GM12878 (cell line): ENCODE results near the gene HADH. TPM values are rescaled to one million over a fixed set of nuclear protein-coding genes. Genes with fewer than 3 reads are reported as not detected.

Experiments used
- ATAC-seq: fragments of 200-7000 bp; cut with Tn5 transposase; 3 replicates; pipeline ENCODE4 v1.9.1; 2020; ENCODE audit warnings: mild to moderate bottlenecking, moderate library complexity
- BruUV-seq: library from RNA; stranded (reverse); fragments of 400-500 nt; replicated peaks from 2 replicates; lab custom pipeline; 2021; lab: Mats Ljungman, UMichigan
- CTCF ChIA-PET: fragments of 300-600 bp; sonication (Branson Sonifier 250); formaldehyde crosslinking; extraction: SDS; loops from one replicate; lab custom pipeline; 2021; ENCODE audit warnings: inconsistent platforms; lab: Yijun Ruan, JAX
- POLR2A ChIA-PET: fragments of 350-600 bp; formaldehyde crosslinking; extraction: SDS; loops from one replicate; lab custom pipeline; 2021; ENCODE audit warnings: inconsistent platforms; lab: Charles Lee
- RAD21 ChIA-PET: fragments of 300-600 bp; sonication (Branson Sonifier 250); formaldehyde crosslinking; loops from one replicate; lab custom pipeline; 2023; ENCODE audit warnings: antibody characterized with exemption; ENCODE audit not compliant: unreplicated experiment; lab: Charles Lee
- SMC1A ChIA-PET: fragments of 300-600 bp; sonication (Branson Sonifier 250); formaldehyde crosslinking; loops from one replicate; lab custom pipeline; 2023; ENCODE audit not compliant: unreplicated experiment, uncharacterized antibody; lab: Charles Lee
- DNase-seq: peaks from one replicate; pipeline ENCODE4 v3.0.0-alpha.2; 2011; ENCODE audit warnings: low read depth, low spot score
- FAIRE-seq: peaks from 3 replicates; lab custom pipeline; 2011; peaks lifted over from hg19 to GRCh38; lab: Jason Lieb, UNC
- H2AFZ ChIP-seq: 2 replicates; pipeline ENCODE4 v1.6.0; 2011; ENCODE audit warnings: low read depth, low read length, control low read depth; ENCODE audit not compliant: control insufficient read depth
- H3K27ac ChIP-seq: 2 replicates; pipeline ENCODE4 v1.5.1; 2011; ENCODE audit warnings: control low read depth; ENCODE audit not compliant: control insufficient read depth, insufficient read depth
- H3K27me3 ChIP-seq, 2 experiments: replicated peaks in 1 of 2; 2 replicates each; pipeline versions ENCODE4 v1.6.0 to v1.6.1; 2011; ENCODE audit warnings: low read length in 1 of 2; ENCODE audit not compliant: control insufficient read depth in 2 of 2, insufficient read depth in 2 of 2
- H3K36me3 ChIP-seq, 2 experiments: 2 replicates each; pipeline ENCODE4 v1.5.1; 2011; ENCODE audit warnings: low read length in 1 of 2; ENCODE audit not compliant: control insufficient read depth in 2 of 2, insufficient read depth in 2 of 2
- H3K4me1 ChIP-seq: 2 replicates; pipeline ENCODE4 v1.6.1; 2011; ENCODE audit warnings: mild to moderate bottlenecking, low read length, moderate library complexity, mixed read lengths; ENCODE audit not compliant: control insufficient read depth, insufficient read depth
- H3K4me2 ChIP-seq: 2 replicates; pipeline ENCODE4 v1.6.0; 2011; ENCODE audit warnings: control low read depth; ENCODE audit not compliant: control insufficient read depth, insufficient read depth
- H3K4me3 ChIP-seq: fragments of 200-600 bp; sonication (generic); 2 replicates; pipeline ENCODE4 v1.5.1; 2016
- H3K79me2 ChIP-seq: 2 replicates; pipeline ENCODE4 v1.6.0; 2011; ENCODE audit warnings: low read length; ENCODE audit not compliant: control insufficient read depth, insufficient read depth
- H3K9ac ChIP-seq: 2 replicates; pipeline ENCODE4 v1.8.0; 2011; ENCODE audit warnings: low read length, control low read depth, mixed read lengths; ENCODE audit not compliant: control insufficient read depth, insufficient read depth
- H3K9me3 ChIP-seq: replicated peaks from 3 replicates; pipeline ENCODE4 v1.5.1; 2011; ENCODE audit warnings: mild to moderate bottlenecking, low read length; ENCODE audit not compliant: control insufficient read depth, insufficient read depth
- H4K20me1 ChIP-seq: 2 replicates; pipeline ENCODE4 v1.6.0; 2011; ENCODE audit not compliant: control insufficient read depth, insufficient read depth
- CREM ChIP-seq: IDR thresholded peaks from 2 replicates; pipeline ENCODE4 v1.6.1; 2014; ENCODE audit warnings: antibody characterized with exemption, low read depth
- ETV6 ChIP-seq, 2 experiments: fragments of 450-650 bp in 1 of 2; IDR thresholded peaks in 1 of 2; conservative IDR thresholded peaks in 1 of 2; 2 replicates each; pipeline ENCODE4 v1.6.1; 2014; ENCODE audit warnings: antibody characterized with exemption in 1 of 2, borderline replicate concordance in 1 of 2, low read depth in 1 of 2, mild to moderate bottlenecking in 1 of 2, moderate library complexity in 1 of 2
- HDAC2 ChIP-seq: fragments of 200-600 bp; sonication (generic); IDR thresholded peaks from 2 replicates; pipeline ENCODE4 v1.6.1; 2017
- in situ Hi-C: fragments of 300-500 bp; cut with MboI; formaldehyde crosslinking; loops from 9 replicates; pipeline ENCODE4 v1.14.3; 2018; ENCODE audit warnings: mixed read lengths
- intact Hi-C: fragments of 100-400 bp; cut with micrococcal nuclease; formaldehyde crosslinking; loops from one replicate; pipeline ENCODE4 v1.14.2; 2022; ENCODE audit not compliant: unreplicated experiment
- polyA plus RNA-seq, 11 experiments: library from polyadenylated mRNA; depleted of rRNA in 4 of 11; unstranded in 6 of 11; stranded (reverse) in 5 of 11; fragments of >200 nt; fragmentation: Nextera tagmentation in 4 of 11; fragmentation: Illumina TruSeq in 1 of 11; extraction: Ambion mirVana in 4 of 11; extraction: Trizol in 1 of 11; gene quantifications; 1 replicate in 1 of 11; 2 replicates in 10 of 11; pipeline versions ENCODE4 v1.2.1 to v1.2.3, GENCODE V29; 2011 to 2016; ENCODE audit warnings: inconsistent platforms in 2 of 11, missing spikeins in 2 of 11, low read depth in 1 of 11
- total RNA-seq, 4 experiments: library from RNA; depleted of rRNA in 3 of 4; stranded (reverse); fragments of >200 nt in 3 of 4; fragmentation: Illumina TruSeq in 1 of 4; extraction: Trizol in 1 of 4; gene quantifications; 2 replicates each; pipeline versions ENCODE4 v1.2.1 to v1.2.3, GENCODE V29; 2013 to 2021
- TF ChIP-seq, protein P1 (sequence below): fragments of 450-650 bp; formaldehyde crosslinking; IDR thresholded peaks from 2 replicates; pipeline ENCODE4 v1.4.0; 2020; ENCODE audit warnings: mild to moderate bottlenecking, moderate library complexity
- TF ChIP-seq, protein P2 (sequence below): IDR thresholded peaks from 2 replicates; pipeline ENCODE4 v1.6.1; 2012; ENCODE audit warnings: low read depth, low read length, improper control_type of control experiment

HADH gene
- total and polyA plus RNA-seq, 10 of the 15 experiments (the other 5 are each of a cell fraction or from before 2014, with no cell fraction given): 20.3 to 97.9 (median 76.6) TPM

DNA sequence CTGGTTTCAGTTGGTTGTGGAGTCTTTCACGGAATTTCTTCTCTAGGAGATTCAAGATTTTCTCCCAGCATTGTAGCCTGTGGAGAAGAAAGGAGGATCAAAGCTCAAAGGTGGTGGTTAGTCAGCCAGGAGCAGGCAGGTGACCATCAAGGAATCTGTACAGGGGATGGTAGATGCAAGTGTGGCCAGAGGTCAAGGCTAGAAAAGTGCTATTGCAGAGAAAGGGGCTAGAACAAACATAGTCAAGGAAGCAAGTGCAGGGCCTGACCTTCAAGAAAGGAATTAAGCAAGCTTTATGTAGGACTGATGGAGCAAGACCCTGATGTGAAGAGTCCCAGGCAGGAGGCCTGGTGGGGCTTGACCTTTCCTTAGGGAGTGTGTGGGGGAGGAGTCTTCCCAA, 16.1 kb downstream of the HADH start (continued):
- TF ChIP-seq, protein P1, sequence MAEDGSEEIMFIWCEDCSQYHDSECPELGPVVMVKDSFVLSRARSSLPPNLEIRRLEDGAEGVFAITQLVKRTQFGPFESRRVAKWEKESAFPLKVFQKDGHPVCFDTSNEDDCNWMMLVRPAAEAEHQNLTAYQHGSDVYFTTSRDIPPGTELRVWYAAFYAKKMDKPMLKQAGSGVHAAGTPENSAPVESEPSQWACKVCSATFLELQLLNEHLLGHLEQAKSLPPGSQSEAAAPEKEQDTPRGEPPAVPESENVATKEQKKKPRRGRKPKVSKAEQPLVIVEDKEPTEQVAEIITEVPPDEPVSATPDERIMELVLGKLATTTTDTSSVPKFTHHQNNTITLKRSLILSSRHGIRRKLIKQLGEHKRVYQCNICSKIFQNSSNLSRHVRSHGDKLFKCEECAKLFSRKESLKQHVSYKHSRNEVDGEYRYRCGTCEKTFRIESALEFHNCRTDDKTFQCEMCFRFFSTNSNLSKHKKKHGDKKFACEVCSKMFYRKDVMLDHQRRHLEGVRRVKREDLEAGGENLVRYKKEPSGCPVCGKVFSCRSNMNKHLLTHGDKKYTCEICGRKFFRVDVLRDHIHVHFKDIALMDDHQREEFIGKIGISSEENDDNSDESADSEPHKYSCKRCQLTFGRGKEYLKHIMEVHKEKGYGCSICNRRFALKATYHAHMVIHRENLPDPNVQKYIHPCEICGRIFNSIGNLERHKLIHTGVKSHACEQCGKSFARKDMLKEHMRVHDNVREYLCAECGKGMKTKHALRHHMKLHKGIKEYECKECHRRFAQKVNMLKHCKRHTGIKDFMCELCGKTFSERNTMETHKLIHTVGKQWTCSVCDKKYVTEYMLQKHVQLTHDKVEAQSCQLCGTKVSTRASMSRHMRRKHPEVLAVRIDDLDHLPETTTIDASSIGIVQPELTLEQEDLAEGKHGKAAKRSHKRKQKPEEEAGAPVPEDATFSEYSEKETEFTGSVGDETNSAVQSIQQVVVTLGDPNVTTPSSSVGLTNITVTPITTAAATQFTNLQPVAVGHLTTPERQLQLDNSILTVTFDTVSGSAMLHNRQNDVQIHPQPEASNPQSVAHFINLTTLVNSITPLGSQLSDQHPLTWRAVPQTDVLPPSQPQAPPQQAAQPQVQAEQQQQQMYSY: no peak
- TF ChIP-seq CREM (no peak), ETV6 (conservative IDR thresholded peaks at IDR 0.05 in 1 of 2, IDR thresholded peaks at IDR 0.05 in 1 of 2; ENCODE audit: borderline replicate concordance in 1 of 2, low read depth in 1 of 2) (no peak)
- TF ChIP-seq, protein P2, sequence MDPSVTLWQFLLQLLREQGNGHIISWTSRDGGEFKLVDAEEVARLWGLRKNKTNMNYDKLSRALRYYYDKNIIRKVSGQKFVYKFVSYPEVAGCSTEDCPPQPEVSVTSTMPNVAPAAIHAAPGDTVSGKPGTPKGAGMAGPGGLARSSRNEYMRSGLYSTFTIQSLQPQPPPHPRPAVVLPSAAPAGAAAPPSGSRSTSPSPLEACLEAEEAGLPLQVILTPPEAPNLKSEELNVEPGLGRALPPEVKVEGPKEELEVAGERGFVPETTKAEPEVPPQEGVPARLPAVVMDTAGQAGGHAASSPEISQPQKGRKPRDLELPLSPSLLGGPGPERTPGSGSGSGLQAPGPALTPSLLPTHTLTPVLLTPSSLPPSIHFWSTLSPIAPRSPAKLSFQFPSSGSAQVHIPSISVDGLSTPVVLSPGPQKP: no peak

DNA sequence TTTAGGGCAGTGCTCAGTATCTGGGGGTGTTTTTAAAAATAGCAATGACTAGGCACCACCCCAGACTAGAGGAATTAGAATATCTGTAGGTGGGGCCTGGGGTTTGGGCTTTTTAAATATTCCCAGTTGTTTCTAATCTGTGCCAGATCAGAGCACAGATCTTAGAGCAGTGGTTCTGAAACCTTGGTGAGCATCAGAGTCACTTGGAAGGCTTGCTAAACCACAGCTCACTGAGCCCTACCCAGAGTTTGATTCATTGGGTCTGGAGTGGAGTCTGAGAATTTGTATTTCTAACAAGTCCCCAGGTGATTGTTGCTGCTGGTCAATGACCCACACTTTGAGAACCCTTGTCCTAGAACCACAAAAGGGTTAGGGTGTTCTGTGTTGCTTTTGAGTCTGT, 16.7 kb downstream of the HADH start:
- Histone ChIP-seq H4K20me1 (no peaks in the 10 kb centered on the region), H3K4me1 (no peaks in the 10 kb centered on the region), H3K9me3 (no peaks in the 10 kb centered on the region), H3K4me3 (no peak overlapping the region), H3K27ac (no peak overlapping the region), H2AFZ (no peak overlapping the region), H3K36me3 (peaks cover 0 to 6% of the 10 kb centered on the region in 2 experiments; a peak in 1 of 4 replicates), H3K9ac (no peak overlapping the region), H3K27me3 (no peaks in the 10 kb centered on the region), H3K79me2 (no peaks in the 10 kb centered on the region), H3K4me2 (no peak overlapping the region)
- no TSS peak for BruUV-seq
- ChIA-PET POLR2A (no interaction called here), RAD21 (interaction anchor here (1.0 kb wide), 1 partner anchor 13 kb away, joined by 4 read pairs; no protein-coding TSS in a partner anchor), SMC1A (interaction anchor here (1.5 kb wide), 1 partner anchor 13 kb away, joined by 3 read pairs; no protein-coding TSS in a partner anchor), CTCF (interaction anchor here (1.8 kb wide), 1 partner anchor 13 kb away, joined by 6 read pairs; no protein-coding TSS in a partner anchor)
- in situ Hi-C loops (no loop called here), intact Hi-C loops (no loop called here)
- DNase-seq (no peak), FAIRE-seq (no peak), ATAC-seq (no peak)
- TF ChIP-seq HDAC2: no peak
